Ovary (tissue), 9 donors: Measurements from ENCODE around the gene POLG2. TPM values are rescaled to one million over a fixed set of nuclear protein-coding genes. Genes with fewer than 3 reads are reported as not detected.

Experiments
- DNase-seq, 5 donors: peaks; one replicate each; pipeline ENCODE4 v3.0.0-alpha.2; 2019 to 2020
- H3K27ac ChIP-seq, 2 donors: fragments of 200-600 bp; one replicate each; pipeline versions ENCODE4 v1.5.1 to v1.8.0; 2019 to 2022
- H3K27me3 ChIP-seq: fragments of 200-600 bp; one replicate; pipeline ENCODE4 v1.8.0; 2022
- H3K36me3 ChIP-seq: fragments of 200-600 bp; sonication (generic); one replicate; pipeline ENCODE4 v1.5.1; 2019
- H3K4me1 ChIP-seq: one replicate; pipeline ENCODE4 v1.8.1; 2013; ENCODE audit warnings: mild to moderate bottlenecking, moderate library complexity; ENCODE audit not compliant: insufficient read depth
- H3K4me3 ChIP-seq: fragments of 200-600 bp; sonication (generic); one replicate; pipeline ENCODE4 v1.5.1; 2017
- H3K9me3 ChIP-seq, 2 donors: fragments of 200-600 bp in 1 of 2; sonication (generic) in 1 of 2; one replicate each; pipeline versions ENCODE4 v1.5.1 to v1.8.1; 2013 to 2019; ENCODE audit warnings: mild to moderate bottlenecking in 1 of 2, moderate library complexity in 1 of 2
- CTCF ChIP-seq, 3 donors: fragments of 450-650 bp in 2 of 3; fragments of 200-600 bp in 1 of 3; IDR thresholded peaks; one replicate each; pipeline versions ENCODE4 v1.5.1 to v1.8.0; 2016 to 2022; ENCODE audit warnings: antibody characterized with exemption in 3 of 3, mild to moderate bottlenecking in 1 of 3
- EP300 ChIP-seq: sonication (generic); formaldehyde crosslinking; IDR thresholded peaks from one replicate; pipeline ENCODE4 v1.6.1; 2017; ENCODE audit warnings: antibody characterized with exemption
- POLR2A ChIP-seq: fragments of 450-650 bp; IDR thresholded peaks from one replicate; pipeline ENCODE4 v1.6.1; 2017; ENCODE audit warnings: antibody characterized with exemption, mild to moderate bottlenecking, moderate library complexity
- WGBS, 3 donors: extraction: QIAGEN DNeasy Blood & Tissue Kit in 1 of 3; methylation state at CpG; one replicate each; pipeline versions ENCODE4 v1.1.5 to v1.1.7; 2013 to 2017; 5-methylcytosine and 5-hydroxymethylcytosine counted together
- intact Hi-C, 4 donors: fragments of 100-400 bp; cut with DNase I; formaldehyde crosslinking; loops; one replicate each; pipeline versions ENCODE4 v1.11.0 to v1.15.1; 2022 to 2023
- polyA plus RNA-seq, 2 donors: library from polyadenylated mRNA; stranded (reverse); fragments of 200-250 nt in 1 of 2; fragments of 350-450 nt in 1 of 2; fragmentation: Illumina TruSeq in 1 of 2; extraction: RNeasy Lipid Tissue Mini Kit (QIAGEN cat#74804) in 1 of 2; gene quantifications; one replicate each; pipeline ENCODE4 v1.2.3, GENCODE V29; 2013 to 2014
- total RNA-seq, 7 donors: library from RNA; depleted of rRNA in 2 of 7; stranded (reverse); fragments of >200 nt in 2 of 7; fragmentation: NEBNext Ultra II Directional in 3 of 7; extraction: Animal tissue kit (Norgen Biotek cat#: 25700) in 3 of 7; gene quantifications; one replicate each; pipeline versions ENCODE4 v1.1.0 to v1.2.4, GENCODE V29; 2016 to 2023
- donor health status: DM: no; HTN: no; CAD: no; lungs with moderate emphysema.
- donor health status: DM: no; HTN: no; CAD: no.
- donor health status: Bipolar disorder and iron deficiency.
- donor health status: DM: yes; HTN: yes; CAD: no.
- donor health status: DM: no; HTN: no; CAD: no.
- donor health status: DM: yes; HTN: yes; CAD: no.

Gene POLG2
- total and polyA plus RNA-seq, 9 donors = 8.7 to 21.3 (median 16.6) TPM

GRCh38 chr17:64515419-64515818, 18.6 kb upstream of the POLG2 start:
- WGBS, 3 donors = 72 to 90% (median 82%) methylated on average over 2 of the region's 2 CpGs
- H3K36me3 ChIP-seq = no peaks in the 10 kb centered on the region
- intact Hi-C loops = no loop called here

GRCh38 chr17:64509179-64509578, 12.3 kb upstream of the POLG2 start:
- intact Hi-C loops = no loop called here
- H3K36me3 ChIP-seq = no peaks in the 10 kb centered on the region
- 84 to 87% (median 86%) methylated on average over 6 of the region's 6 CpGs for WGBS, 3 donors

More at GRCh38 chr17:64515419-64515818, 18.6 kb upstream of the POLG2 start:
- TF ChIP-seq CTCF (IDR thresholded peaks at IDR 0.05) (no peak), EP300 (no peak), POLR2A (no peak)
- H3K27me3 ChIP-seq = no peaks in the 10 kb centered on the region
- H3K9me3 ChIP-seq = no peaks in the 10 kb centered on the region
- no peak overlapping the region for H3K27ac ChIP-seq
- no peak for DNase-seq
- H3K4me1 ChIP-seq = no peaks in the 10 kb centered on the region
- no peak overlapping the region for H3K4me3 ChIP-seq

GRCh38 chr17:64508683-64509082, 11.8 kb upstream of the POLG2 start:
- DNase-seq = no peak
- Histone ChIP-seq H3K4me1 (peaks cover 4% of the 10 kb centered on the region), H3K36me3 (no peaks in the 10 kb centered on the region), H3K27me3 (no peaks in the 10 kb centered on the region), H3K4me3 (no peak overlapping the region), H3K9me3 (no peaks in the 10 kb centered on the region), H3K27ac (no peak overlapping the region)
- TF ChIP-seq POLR2A (no peak), EP300 (no peak), CTCF (IDR thresholded peaks at IDR 0.05) (no peak)
- 57 to 71% (median 61%) methylated on average over 2 of the region's 2 CpGs for WGBS, 3 donors
- intact Hi-C loops = no loop called here

More at GRCh38 chr17:64509179-64509578, 12.3 kb upstream of the POLG2 start:
- TF ChIP-seq EP300 (no peak), POLR2A (no peak), CTCF (IDR thresholded peaks at IDR 0.05) (no peak)
- Histone ChIP-seq H3K4me3 (no peak overlapping the region), H3K9me3 (no peaks in the 10 kb centered on the region), H3K4me1 (peaks cover 2% of the 10 kb centered on the region), H3K27ac (no peak overlapping the region), H3K27me3 (no peaks in the 10 kb centered on the region)
- no peak for DNase-seq

DNA sequence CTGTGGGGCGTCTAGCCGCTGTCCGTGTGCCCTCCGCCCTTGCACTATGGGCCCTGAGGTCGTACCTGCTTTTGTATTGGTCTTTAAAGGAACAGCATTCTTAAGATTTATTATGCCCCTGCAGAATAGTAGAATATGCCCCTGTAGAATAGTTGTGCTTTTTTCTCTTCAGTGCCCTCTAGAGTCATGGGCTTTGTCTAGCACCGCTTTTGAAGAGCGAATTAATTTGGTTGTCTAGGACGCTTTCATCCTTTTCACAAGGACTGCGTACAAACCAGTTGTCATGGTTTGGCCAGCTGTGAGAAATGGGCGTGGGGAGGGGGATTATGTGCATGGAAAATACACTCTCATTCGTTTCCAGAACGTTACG, 10.5 kb upstream of the POLG2 start:
- DNase-seq = no peak
- WGBS, 3 donors = 0% methylated on average over 13 of the region's 13 CpGs
- H3K4me1 ChIP-seq = peaks cover 4% of the 10 kb centered on the region

More for the DNA sequence above, 10.5 kb upstream of the POLG2 start:
- H3K9me3 ChIP-seq = no peaks in the 10 kb centered on the region
- intact Hi-C loops = no loop called here
- peak overlapping the region; percentile 97 to 99 for H3K27ac ChIP-seq
- no peaks in the 10 kb centered on the region for H3K36me3 ChIP-seq
- no peak for TF ChIP-seq POLR2A
- TF ChIP-seq CTCF (IDR thresholded peaks at IDR 0.05) = peak in 1 of 3 donors; percentile 19
- TF ChIP-seq EP300 = no peak
- H3K4me3 ChIP-seq = peak overlapping the region; percentile 99
- no peaks in the 10 kb centered on the region for H3K27me3 ChIP-seq
